ENCODE measurements around the gene REPS2.

The REPS2 gene

DNA sequence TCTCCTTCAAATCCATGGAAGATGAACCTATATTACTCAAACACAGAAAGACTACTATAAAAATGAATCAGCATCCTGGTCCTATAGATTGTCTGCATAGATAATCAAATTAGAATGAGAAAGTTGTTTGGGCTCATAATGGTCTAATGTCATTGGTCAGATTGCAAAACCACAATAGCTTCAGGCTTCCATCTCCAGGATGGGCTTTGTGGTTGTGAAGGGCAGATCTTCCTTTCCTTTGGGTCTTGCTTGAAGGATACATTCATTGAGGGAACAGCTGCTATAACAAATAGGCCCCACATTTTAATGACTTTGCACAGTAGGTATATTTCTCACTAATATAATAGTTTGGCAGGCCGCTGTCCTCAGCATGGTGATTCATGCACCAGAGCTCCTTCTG lies 94.3 kb downstream of the REPS2 start:
- H4K8ac ChIP-seq (ENCODE audit: low read depth, low read length), result no peak overlapping the region
- no peak overlapping the region for H2BK15ac ChIP-seq (replicated peaks; ENCODE audit: low read depth)
- no peak overlapping the region for H2BK5ac ChIP-seq (ENCODE audit: low read length)
- no peak overlapping the region for H2BK120ac ChIP-seq (ENCODE audit: low read depth, low read length)
- no peaks in the 10 kb centered on the region for H3K79me1 ChIP-seq (ENCODE audit: low read length)
- H3K18ac ChIP-seq (ENCODE audit: low read length), result no peak overlapping the region
- H3K27ac ChIP-seq (ENCODE audit: low read depth, low read length), result no peak overlapping the region
- DNase-seq, result no peak
- H3K27me3 ChIP-seq (ENCODE audit: insufficient read depth, low read length, poor library complexity), result no peaks in the 10 kb centered on the region
- no CpG with 5 or more reads among the region's 1 CpG for WGBS (ENCODE audit: extremely low coverage, insufficient coverage, low lambda C conversion rate)
- H3K4me3 ChIP-seq (ENCODE audit: low read length), result no peak overlapping the region
- H3K4ac ChIP-seq (ENCODE audit: low read depth, low read length), result no peak overlapping the region
- H3K4me1 ChIP-seq (ENCODE audit: control insufficient read depth, low read depth, low read length), result no peaks in the 10 kb centered on the region
- H2AK5ac ChIP-seq (ENCODE audit: low read length), result no peak overlapping the region
- H3K36me3 ChIP-seq (ENCODE audit: control insufficient read depth, insufficient read depth, low read length), result no peaks in the 10 kb centered on the region
- H3K4me2 ChIP-seq (ENCODE audit: low read length), result no peak overlapping the region
- no peak overlapping the region for H3K56ac ChIP-seq (ENCODE audit: low read length)
- no peak overlapping the region for H3K23ac ChIP-seq (ENCODE audit: low read length)
- H4K5ac ChIP-seq (ENCODE audit: low read length), result no peak overlapping the region
- H3K9ac ChIP-seq (ENCODE audit: low read length), result no peak overlapping the region
- H3K79me2 ChIP-seq (ENCODE audit: control insufficient read depth, insufficient read depth, low read length), result no peaks in the 10 kb centered on the region

DNA sequence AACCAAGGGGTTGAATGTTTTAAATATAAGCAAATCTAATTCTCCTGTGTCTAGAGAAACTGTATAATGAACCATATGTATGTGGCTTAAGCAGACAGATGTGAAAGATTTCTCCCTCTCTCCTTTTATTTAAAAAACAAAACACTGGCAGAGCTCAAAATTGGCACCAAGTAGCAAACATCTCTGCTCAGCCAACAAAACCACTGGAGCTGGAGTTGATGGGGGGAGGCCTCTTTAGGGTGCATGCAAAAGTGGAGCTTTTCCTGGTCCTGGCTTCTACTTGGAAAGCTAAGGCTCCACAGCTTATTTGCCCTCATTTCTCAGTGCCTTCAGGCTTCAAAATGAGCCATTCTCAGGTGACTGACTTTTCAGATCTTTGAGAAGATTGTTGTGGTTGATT lies 95.6 kb downstream of the REPS2 start:
- Histone ChIP-seq H3K4me2 (ENCODE audit: low read length) (no peak overlapping the region), H3K36me3 (ENCODE audit: control insufficient read depth, insufficient read depth, low read length) (no peaks in the 10 kb centered on the region), H3K23ac (ENCODE audit: low read length) (no peak overlapping the region), H3K79me1 (ENCODE audit: low read length) (no peaks in the 10 kb centered on the region), H3K79me2 (ENCODE audit: control insufficient read depth, insufficient read depth, low read length) (no peaks in the 10 kb centered on the region), H2BK120ac (ENCODE audit: low read depth, low read length) (no peak overlapping the region), H3K18ac (ENCODE audit: low read length) (no peak overlapping the region), H2BK15ac (replicated peaks; ENCODE audit: low read depth) (no peak overlapping the region), H3K4me1 (ENCODE audit: control insufficient read depth, low read depth, low read length) (no peaks in the 10 kb centered on the region), H2BK5ac (ENCODE audit: low read length) (no peak overlapping the region), H2AK5ac (ENCODE audit: low read length) (no peak overlapping the region), H4K5ac (ENCODE audit: low read length) (no peak overlapping the region), H3K56ac (ENCODE audit: low read length) (no peak overlapping the region), H3K27me3 (ENCODE audit: insufficient read depth, low read length, poor library complexity) (no peaks in the 10 kb centered on the region), H3K9ac (ENCODE audit: low read length) (no peak overlapping the region), H3K27ac (ENCODE audit: low read depth, low read length) (no peak overlapping the region), H3K4ac (ENCODE audit: low read depth, low read length) (no peak overlapping the region), H3K4me3 (ENCODE audit: low read length) (no peak overlapping the region), H4K8ac (ENCODE audit: low read depth, low read length) (no peak overlapping the region)
- no peak for DNase-seq

DNA sequence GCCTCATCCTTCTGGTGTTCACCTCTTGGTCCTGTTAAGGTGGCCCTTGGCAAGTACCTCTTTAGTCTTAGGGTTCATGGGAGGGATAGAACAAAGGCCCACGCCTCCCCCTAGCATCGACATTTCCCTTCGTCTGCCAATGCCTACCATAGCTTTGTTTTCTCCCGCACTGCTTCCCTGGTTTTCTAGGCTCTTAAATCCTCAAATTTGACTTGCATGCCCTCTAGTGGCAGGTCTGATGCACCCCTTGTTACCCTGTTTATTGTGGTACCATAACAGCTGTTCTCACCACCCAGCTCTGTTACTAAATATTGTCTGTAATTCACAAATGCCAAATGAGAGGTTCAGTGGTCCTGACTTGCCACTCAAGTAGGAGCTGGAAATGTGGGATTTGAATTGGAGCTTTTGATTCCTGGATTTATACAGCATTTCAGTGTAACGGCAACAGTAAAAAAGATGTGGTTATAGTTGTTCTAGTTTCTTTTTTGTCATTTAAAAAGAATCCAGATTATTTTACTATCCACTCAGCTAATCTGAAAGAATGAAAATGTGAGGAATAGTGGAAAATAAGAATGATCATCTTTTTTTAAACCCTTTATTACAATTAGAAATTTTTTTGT lies 100.1 kb downstream of the REPS2 start:
- no peak overlapping the region for H3K9ac ChIP-seq (ENCODE audit: low read length)
- H4K8ac ChIP-seq (ENCODE audit: low read depth, low read length), result no peak overlapping the region
- H4K5ac ChIP-seq (ENCODE audit: low read length), result no peak overlapping the region
- H3K56ac ChIP-seq (ENCODE audit: low read length), result no peak overlapping the region
- no peaks in the 10 kb centered on the region for H3K36me3 ChIP-seq (ENCODE audit: control insufficient read depth, insufficient read depth, low read length)
- H3K79me2 ChIP-seq (ENCODE audit: control insufficient read depth, insufficient read depth, low read length), result no peaks in the 10 kb centered on the region
- H2AK5ac ChIP-seq (ENCODE audit: low read length), result no peak overlapping the region
- H3K4me3 ChIP-seq (ENCODE audit: low read length), result no peak overlapping the region
- H2BK15ac ChIP-seq (replicated peaks; ENCODE audit: low read depth), result no peak overlapping the region
- H3K27me3 ChIP-seq (ENCODE audit: insufficient read depth, low read length, poor library complexity), result no peaks in the 10 kb centered on the region
- no peak overlapping the region for H3K4me2 ChIP-seq (ENCODE audit: low read length)
- H3K23ac ChIP-seq (ENCODE audit: low read length), result no peak overlapping the region
- no peaks in the 10 kb centered on the region for H3K4me1 ChIP-seq (ENCODE audit: control insufficient read depth, low read depth, low read length)
- no CpG with 5 or more reads among the region's 5 CpGs for WGBS (ENCODE audit: extremely low coverage, insufficient coverage, low lambda C conversion rate)
- no peaks in the 10 kb centered on the region for H3K79me1 ChIP-seq (ENCODE audit: low read length)
- no peak overlapping the region for H3K27ac ChIP-seq (ENCODE audit: low read depth, low read length)
- no peak overlapping the region for H2BK5ac ChIP-seq (ENCODE audit: low read length)
- no peak overlapping the region for H2BK120ac ChIP-seq (ENCODE audit: low read depth, low read length)
- peak; percentile 74 for DNase-seq
- H3K18ac ChIP-seq (ENCODE audit: low read length), result no peak overlapping the region
- H3K4ac ChIP-seq (ENCODE audit: low read depth, low read length), result no peak overlapping the region

DNA sequence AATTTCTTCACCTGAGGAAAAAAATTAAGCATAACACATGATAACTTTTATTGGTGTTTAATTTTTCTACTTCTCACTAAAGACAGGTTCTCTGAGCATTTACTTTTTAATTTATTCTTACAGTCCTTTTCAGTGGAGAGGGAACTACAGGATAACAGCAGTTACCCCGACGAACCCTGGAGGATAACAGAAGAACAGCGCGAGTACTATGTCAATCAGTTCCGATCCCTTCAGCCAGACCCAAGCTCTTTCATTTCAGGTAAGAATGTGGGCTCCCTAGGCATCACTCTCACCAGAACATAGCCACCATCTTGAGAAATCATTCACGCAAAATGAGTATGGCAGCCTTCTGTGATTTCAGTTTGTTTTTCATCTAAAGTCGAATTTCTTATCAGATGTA lies 100.8 kb downstream of the REPS2 start:
- H3K27ac ChIP-seq (ENCODE audit: low read depth, low read length), result no peak overlapping the region
- H3K36me3 ChIP-seq (ENCODE audit: control insufficient read depth, insufficient read depth, low read length), result no peaks in the 10 kb centered on the region
- H3K23ac ChIP-seq (ENCODE audit: low read length), result no peak overlapping the region
- H3K79me1 ChIP-seq (ENCODE audit: low read length), result no peaks in the 10 kb centered on the region
- no peak overlapping the region for H3K9ac ChIP-seq (ENCODE audit: low read length)
- H3K4me2 ChIP-seq (ENCODE audit: low read length), result no peak overlapping the region
- H3K4me1 ChIP-seq (ENCODE audit: control insufficient read depth, low read depth, low read length), result no peaks in the 10 kb centered on the region
- no peak overlapping the region for H3K18ac ChIP-seq (ENCODE audit: low read length)
- H2AK5ac ChIP-seq (ENCODE audit: low read length), result no peak overlapping the region
- no peak overlapping the region for H3K4ac ChIP-seq (ENCODE audit: low read depth, low read length)
- WGBS (ENCODE audit: extremely low coverage, insufficient coverage, low lambda C conversion rate), result no CpG with 5 or more reads among the region's 7 CpGs
- H4K5ac ChIP-seq (ENCODE audit: low read length), result no peak overlapping the region
- H2BK120ac ChIP-seq (ENCODE audit: low read depth, low read length), result no peak overlapping the region
- H3K56ac ChIP-seq (ENCODE audit: low read length), result no peak overlapping the region
- H2BK15ac ChIP-seq (replicated peaks; ENCODE audit: low read depth), result no peak overlapping the region
- no peak overlapping the region for H3K4me3 ChIP-seq (ENCODE audit: low read length)
- H3K27me3 ChIP-seq (ENCODE audit: insufficient read depth, low read length, poor library complexity), result no peaks in the 10 kb centered on the region
- peak; percentile 3 for DNase-seq
- H3K79me2 ChIP-seq (ENCODE audit: control insufficient read depth, insufficient read depth, low read length), result no peaks in the 10 kb centered on the region
- H4K8ac ChIP-seq (ENCODE audit: low read depth, low read length), result no peak overlapping the region
- no peak overlapping the region for H2BK5ac ChIP-seq (ENCODE audit: low read length)

DNA sequence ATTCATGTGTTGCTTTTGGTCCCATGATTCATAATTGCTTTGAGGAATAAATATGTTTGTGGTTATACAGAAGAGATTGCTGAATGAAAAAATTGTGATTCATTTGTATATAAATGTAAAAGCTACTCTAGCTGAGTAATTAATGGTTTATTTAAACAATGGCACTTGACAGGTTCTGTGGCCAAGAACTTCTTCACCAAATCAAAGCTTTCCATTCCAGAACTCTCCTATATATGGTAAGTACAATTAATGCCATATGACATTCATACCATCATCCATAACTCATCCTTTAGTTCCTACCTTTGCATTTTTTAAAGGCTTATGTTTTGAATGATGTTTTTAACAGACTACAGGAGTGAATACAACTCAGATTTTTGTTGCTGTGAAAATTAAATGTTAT lies 105.8 kb downstream of the REPS2 start:
- no peak overlapping the region for H3K18ac ChIP-seq (ENCODE audit: low read length)
- no peak overlapping the region for H3K4me2 ChIP-seq (ENCODE audit: low read length)
- H3K56ac ChIP-seq (ENCODE audit: low read length), result no peak overlapping the region
- H3K27ac ChIP-seq (ENCODE audit: low read depth, low read length), result no peak overlapping the region
- no peaks in the 10 kb centered on the region for H3K79me1 ChIP-seq (ENCODE audit: low read length)
- H4K8ac ChIP-seq (ENCODE audit: low read depth, low read length), result no peak overlapping the region
- H2AK5ac ChIP-seq (ENCODE audit: low read length), result no peak overlapping the region
- no peaks in the 10 kb centered on the region for H3K4me1 ChIP-seq (ENCODE audit: control insufficient read depth, low read depth, low read length)
- no peaks in the 10 kb centered on the region for H3K36me3 ChIP-seq (ENCODE audit: control insufficient read depth, insufficient read depth, low read length)
- H3K4ac ChIP-seq (ENCODE audit: low read depth, low read length), result no peak overlapping the region
- H3K9ac ChIP-seq (ENCODE audit: low read length), result no peak overlapping the region
- no peak overlapping the region for H3K23ac ChIP-seq (ENCODE audit: low read length)
- no peak overlapping the region for H3K4me3 ChIP-seq (ENCODE audit: low read length)
- no peak for DNase-seq
- no peaks in the 10 kb centered on the region for H3K27me3 ChIP-seq (ENCODE audit: insufficient read depth, low read length, poor library complexity)
- H3K79me2 ChIP-seq (ENCODE audit: control insufficient read depth, insufficient read depth, low read length), result no peaks in the 10 kb centered on the region
- no peak overlapping the region for H2BK15ac ChIP-seq (replicated peaks; ENCODE audit: low read depth)
- no peak overlapping the region for H2BK5ac ChIP-seq (ENCODE audit: low read length)
- no peak overlapping the region for H2BK120ac ChIP-seq (ENCODE audit: low read depth, low read length)
- H4K5ac ChIP-seq (ENCODE audit: low read length), result no peak overlapping the region

DNA sequence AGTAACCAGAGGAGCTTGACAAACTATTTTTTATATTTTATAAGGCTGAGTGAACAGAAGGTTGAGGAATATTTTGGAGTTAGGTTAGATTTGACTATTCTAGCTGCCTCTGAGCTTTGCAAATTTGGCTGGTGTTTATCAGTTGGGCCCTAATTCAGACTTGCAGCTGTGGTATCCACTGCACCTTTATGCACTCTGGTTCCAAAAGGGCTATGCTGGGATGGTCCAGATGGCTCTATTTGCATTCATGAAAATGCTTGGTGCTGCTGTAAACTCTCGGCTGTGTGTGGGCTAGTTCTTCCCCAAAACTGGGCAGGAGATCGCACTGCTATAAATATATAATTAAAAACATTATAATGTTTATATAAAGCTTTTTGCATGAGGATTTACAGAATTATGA lies 106.3 kb downstream of the REPS2 start:
- Histone ChIP-seq H3K56ac (ENCODE audit: low read length) (no peak overlapping the region), H3K79me1 (ENCODE audit: low read length) (no peaks in the 10 kb centered on the region), H3K18ac (ENCODE audit: low read length) (no peak overlapping the region), H2BK15ac (replicated peaks; ENCODE audit: low read depth) (no peak overlapping the region), H2BK120ac (ENCODE audit: low read depth, low read length) (no peak overlapping the region), H3K4me1 (ENCODE audit: control insufficient read depth, low read depth, low read length) (no peaks in the 10 kb centered on the region), H3K9ac (ENCODE audit: low read length) (no peak overlapping the region), H3K4ac (ENCODE audit: low read depth, low read length) (no peak overlapping the region), H3K23ac (ENCODE audit: low read length) (no peak overlapping the region), H3K79me2 (ENCODE audit: control insufficient read depth, insufficient read depth, low read length) (no peaks in the 10 kb centered on the region), H2BK5ac (ENCODE audit: low read length) (no peak overlapping the region), H3K4me2 (ENCODE audit: low read length) (no peak overlapping the region), H3K4me3 (ENCODE audit: low read length) (no peak overlapping the region), H4K8ac (ENCODE audit: low read depth, low read length) (no peak overlapping the region), H2AK5ac (ENCODE audit: low read length) (no peak overlapping the region), H3K27ac (ENCODE audit: low read depth, low read length) (no peak overlapping the region), H3K27me3 (ENCODE audit: insufficient read depth, low read length, poor library complexity) (no peaks in the 10 kb centered on the region), H3K36me3 (ENCODE audit: control insufficient read depth, insufficient read depth, low read length) (no peaks in the 10 kb centered on the region), H4K5ac (ENCODE audit: low read length) (no peak overlapping the region)
- WGBS (ENCODE audit: extremely low coverage, insufficient coverage, low lambda C conversion rate), result no CpG with 5 or more reads among the region's 2 CpGs
- no peak for DNase-seq

Data from mesendoderm (in vitro differentiated cells).